GM18868 (cell line): ENCODE measurements around the gene METTL6.
"Not testable (repeated sequence)": the region's sequence is repeated elsewhere in the genome, so short reads cannot be mapped to it uniquely, and the experiment has no call there.

Experiments
- ATAC-seq: cut with Tn5 transposase; IDR thresholded peaks from one replicate; pipeline ENCODE4 v1.9.1; 2021; ENCODE audit warnings: mild to moderate bottlenecking, moderate library complexity; ENCODE audit not compliant: unreplicated experiment

METTL6 gene

DNA sequence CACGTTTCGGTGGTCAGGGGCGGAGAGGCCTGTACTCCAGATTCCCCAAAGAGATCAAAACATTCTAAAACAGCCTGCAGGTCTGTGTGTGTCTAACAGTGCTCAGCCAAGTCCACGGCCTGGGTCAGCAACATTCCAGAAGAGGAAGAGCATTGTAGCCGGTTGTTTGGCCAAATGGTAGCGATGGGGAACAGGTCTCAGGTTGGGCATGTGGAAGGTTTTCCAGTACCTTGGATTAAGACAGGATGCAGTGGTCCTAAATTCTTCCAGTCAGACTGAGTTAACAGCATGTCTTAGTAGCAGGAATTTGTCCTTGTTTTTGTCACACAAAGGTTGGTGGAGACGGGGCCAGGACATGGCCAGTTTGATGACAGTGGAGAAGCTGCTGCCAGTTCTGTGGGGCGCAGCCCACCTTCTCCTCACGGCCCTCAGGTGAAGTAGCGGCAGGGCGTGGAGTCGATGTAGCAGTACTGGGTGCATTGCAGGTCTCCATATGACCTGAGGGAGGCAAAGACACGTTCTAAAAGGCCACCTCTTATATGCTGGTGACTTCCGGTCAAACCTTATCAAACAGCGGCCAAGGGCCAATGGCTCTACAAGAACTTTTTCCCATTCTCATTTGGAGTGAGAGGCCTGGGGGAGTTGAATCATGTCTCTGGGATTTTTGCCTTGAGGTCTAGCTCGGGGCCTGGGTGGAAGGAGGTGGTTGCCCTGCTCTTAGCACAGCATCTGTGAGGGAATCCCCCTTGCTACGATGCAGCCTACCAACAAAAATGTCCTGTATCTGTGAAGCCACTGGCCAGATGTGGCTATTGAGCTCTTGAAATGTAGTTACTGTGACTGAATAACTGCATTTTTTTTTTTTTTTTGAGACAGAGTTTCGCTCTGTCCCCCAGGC, 24.1 kb upstream of the METTL6 start:
- ATAC-seq: no peak

DNA sequence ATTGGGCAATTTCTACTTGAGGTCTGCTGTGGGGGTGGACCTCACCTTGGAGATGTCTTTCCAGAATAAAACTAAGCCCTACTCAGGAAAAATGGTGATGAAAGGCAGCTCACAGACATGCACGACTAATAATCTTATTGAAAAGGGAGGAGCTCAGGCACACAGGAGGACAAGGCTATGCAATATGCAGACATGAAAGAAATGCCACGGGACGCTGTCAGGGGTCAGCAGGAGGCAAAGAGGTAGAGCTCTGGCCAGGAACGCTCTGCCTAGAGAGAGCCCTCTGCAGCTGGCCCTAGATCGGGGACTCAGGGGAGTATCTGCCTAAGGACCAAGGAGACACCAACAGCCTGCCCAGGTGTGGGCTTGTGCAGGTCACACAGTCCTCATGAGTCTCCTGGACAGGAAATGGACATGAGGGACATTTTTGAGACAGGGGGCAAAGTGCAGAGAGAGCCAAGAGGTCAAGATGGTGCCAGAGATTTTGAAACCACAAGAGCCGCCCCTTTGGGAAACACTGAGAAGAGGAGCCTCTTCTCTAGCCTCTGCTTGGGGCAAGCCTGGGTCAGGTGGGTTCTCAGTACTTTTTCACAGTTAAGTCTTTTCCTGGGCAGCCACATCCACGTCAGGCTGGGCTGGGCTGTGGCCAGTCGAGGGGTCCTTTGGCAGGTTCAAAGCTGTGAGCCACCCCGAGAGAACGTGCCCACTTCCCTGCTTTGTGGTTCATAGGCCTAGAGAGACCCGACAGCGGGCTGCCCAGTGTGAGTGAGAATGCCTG, 23.3 kb upstream of the METTL6 start:
- ATAC-seq: no peak

DNA sequence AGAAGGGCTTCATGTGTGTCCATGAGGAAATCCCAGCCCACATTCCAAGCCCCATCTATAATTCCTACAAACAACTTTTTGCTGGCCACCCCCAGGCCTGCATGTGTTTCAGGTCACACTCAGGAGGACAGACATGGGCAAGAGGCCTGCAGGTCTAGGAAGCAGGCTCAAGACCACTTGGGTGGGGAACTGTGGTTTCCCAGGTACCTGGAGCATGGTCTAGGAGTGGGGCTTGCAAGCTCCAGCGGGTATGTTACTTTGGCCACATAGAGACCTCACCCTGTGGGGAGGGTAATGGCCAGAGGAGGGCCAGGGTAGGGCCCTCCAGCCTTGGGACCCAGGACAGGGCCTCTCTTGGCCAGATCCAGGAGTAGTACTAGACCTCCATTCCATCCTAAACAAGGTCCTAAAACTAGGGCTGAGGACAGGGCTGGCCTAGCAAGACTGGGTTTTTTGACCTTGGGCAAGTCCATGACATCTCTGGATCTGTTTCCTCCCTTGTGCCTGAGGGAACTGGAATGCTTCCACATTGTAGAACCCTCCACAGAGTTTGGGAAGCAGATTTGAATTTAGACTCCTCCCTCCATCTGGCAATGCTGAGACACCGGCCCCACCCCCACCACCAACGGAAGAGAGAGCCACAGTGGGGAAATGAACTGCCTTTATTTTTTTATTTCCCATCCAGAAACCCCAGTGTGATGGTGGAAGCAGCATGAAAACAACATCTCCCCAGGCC, 22.3 kb upstream of the METTL6 start:
- no peak for ATAC-seq

DNA sequence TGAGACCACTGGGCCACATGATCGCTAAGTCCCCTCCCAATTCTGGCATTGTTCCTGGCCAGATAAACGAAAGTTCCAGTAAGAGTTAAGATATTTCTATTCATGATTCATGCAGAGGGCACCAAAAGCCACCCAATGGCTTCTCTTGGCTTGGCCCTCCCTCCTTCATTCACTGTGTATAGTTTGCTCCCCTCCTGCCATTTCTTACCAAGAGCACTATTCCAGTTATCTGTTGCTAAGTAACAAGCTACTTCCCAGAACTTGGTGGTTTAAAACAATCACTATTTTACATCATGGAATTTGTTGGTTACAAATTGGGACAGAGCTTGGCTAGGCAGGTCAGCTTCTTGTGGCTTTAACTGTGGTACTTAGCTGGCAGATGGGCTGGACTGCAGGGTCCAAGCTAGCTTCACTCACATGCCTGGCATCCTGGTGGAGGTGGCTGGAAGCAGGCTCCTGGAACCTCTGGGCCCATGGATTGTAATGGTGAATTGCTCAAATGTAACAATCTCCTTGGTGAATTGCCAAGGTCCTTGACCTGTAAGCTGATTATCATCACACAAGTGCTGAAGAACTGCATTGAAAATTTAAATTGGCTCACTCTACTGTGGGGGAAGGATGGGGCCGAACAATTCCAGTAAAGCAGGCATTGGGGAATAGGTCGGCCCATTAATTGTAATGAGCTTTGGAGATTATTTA, 16.6 kb upstream of the METTL6 start:
- ATAC-seq: no peak

DNA sequence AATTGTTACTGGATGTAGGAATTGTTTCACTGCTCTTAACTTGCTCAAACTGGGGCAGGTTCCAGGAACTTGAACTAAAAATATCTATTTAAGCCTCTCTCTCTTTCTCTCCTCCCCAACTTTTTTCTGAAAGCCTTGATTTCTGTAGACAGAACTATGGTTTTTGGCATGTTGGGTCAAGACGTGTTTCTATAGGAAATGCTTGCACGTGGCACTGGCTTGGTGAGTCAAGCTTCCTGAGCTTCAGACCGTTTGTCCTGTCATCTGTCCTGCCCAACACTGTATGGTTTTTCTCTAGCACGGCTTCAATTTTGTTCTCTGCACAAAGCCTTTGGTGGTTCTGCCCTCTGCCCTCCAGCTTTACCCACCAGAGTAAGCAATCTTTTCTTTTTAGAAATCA, 13.5 kb upstream of the METTL6 start:
- no peak for ATAC-seq

DNA sequence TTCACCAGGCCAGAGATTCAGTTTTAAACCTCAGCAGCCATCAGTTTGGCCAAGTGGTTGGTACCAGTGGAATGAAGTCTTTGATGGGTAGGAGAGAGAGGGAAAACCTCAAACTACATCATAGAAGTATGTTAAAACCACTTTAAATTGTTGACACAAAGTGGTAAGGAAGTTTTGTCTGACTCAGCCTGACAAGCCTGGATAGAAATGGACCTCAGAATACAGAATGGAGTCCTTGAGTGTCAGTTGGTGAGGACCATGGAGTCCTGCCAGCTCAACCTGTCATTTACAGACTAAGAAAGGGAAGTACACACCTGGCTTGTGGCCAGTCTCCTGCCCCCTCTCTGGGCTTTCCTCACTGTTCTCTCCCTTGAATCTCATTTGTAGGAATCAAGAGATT, 12.1 kb upstream of the METTL6 start:
- ATAC-seq: no peak

DNA sequence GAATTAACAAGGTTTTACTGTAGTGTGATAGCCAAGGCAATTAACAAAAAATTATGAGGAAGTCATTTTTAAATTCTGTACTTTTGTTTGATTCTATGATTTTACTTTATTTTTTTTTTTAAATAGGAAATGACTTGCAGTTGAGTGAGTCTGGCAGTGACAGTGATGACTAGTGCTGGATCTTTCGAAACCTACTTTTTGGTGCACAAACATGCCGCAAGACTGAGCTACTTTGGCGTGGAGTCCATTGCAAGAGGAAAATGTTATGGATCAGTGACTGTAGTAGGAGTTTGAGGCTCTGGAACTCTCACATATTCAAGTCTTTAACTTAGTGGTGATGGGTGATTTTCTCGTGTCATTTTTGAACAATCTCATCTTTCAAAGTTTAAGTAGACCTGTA, 11.6 kb upstream of the METTL6 start:
- ATAC-seq: no peak

DNA sequence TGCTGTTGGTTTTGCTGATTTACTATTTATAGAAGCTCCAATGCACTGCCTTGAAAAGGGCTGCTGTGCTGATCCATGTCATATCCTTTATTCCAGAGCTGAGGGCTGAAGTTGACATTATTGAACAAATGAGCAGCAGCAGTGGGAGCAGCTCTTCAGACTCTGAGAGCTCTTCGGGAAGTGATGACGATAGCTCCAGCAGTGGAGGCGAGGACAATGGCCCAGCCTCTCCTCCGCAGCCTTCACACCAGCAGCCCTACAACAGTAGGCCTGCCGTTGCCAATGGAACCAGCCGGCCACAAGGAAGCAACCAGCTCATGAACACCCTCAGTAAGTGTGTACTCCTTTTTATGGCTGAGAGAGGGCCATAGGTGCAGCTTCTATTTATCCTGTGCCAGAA, 8.9 kb upstream of the METTL6 start:
- no peak for ATAC-seq

DNA sequence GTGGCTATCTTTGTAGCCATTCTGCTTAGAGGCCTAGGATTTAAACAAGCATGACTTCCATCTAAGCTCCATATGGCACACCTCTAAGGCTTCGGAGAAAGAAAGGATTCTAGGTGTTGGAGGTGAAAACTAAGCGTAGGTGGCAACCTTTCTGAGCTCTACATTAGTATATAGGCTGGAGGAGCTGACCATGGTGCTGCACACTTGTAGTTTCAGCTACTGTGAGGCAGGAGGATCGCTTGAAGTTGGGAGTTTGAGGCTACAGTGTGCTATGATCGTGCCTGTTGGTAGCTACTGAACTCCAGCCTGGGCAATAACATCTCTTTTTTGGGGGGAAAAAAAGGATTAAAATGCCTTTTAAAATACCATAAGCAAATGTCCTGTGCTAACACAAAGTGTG, 7.4 kb upstream of the METTL6 start:
- ATAC-seq: no peak

DNA sequence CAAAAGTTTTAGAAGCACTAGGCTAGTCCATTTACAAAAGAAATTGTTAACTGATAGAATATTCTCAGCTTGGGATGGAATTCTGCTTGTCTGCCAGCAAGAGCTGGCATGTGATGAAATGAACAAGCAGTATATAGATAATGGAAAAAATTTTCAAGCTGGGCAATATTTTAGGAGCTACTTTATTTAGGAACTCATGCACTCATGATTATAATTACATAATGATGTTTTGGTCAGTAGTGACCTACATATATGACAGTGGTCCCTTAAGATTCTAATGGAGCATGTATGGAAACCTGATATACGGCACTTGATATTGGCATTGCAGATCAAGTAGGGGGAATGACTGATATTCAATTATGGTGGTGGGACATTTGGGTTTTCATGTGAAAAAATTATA, 6.2 kb upstream of the METTL6 start:
- no peak for ATAC-seq

DNA sequence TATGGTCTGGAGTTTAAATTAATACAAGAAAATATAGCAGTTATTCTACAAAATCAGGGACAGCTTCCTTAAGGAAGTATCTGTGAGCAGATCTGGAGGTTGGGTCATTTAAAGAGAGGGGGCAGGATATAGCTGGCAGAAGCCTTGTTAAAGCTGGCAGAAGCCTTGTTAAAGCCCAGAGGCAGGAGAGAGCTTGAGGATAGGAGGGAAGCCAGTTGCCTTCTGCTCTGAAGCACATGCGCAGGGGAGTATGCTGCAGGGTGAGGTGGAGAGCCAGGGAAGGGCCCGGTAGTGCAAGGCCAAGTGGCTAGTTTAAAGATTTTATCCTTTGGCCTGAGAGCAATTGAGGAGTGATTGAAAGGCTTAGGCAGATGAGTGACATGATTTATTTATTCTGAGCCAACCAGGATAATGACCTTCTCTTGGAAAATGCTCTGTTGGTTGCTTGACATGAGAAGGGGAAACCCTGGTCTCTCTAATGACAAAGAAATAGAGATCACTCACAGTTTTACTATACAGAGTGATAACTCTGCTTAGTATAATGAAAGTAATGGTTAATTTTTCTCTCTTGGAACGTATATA, 4.0 kb upstream of the METTL6 start:
- ATAC-seq: no peak

DNA sequence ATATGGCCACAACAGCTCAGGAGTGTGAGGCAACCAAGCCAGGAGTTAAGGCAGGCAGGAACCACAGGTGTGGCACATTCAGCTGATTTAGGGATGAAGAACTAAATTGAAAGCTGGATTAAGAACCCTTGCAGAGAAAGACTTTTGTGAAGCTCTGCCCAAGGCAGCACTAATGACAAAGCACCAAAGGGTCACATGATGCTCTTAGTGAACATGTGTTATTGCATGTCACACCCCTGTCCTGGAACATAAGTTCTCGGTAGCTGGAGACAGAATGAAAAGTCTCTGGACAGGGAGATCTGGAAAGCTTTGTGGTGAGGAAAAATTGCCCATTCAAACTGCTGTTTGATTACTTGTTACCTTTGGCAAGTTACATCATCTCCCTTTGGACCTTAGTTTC, 3.3 kb upstream of the METTL6 start:
- no peak for ATAC-seq

DNA sequence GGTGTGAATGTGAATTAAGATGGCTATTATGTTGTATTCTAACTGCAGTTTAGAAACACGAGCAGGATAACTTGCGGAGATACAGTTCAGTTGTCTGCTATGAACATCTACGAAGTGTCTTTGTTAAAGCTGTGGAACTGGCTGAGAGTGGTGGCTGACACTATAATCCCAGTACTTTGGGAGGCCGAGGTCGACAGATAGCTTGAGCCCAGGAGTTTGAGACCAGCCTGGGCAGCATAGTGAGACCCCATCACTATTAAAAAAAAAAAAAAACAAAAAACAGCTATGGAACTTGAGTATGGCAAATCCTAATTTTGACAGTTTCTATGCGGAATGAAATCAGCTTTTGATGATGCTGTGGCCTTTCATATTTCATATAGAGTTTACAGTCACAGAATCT, 1.7 kb upstream of the METTL6 start:
- ATAC-seq: no peak

DNA sequence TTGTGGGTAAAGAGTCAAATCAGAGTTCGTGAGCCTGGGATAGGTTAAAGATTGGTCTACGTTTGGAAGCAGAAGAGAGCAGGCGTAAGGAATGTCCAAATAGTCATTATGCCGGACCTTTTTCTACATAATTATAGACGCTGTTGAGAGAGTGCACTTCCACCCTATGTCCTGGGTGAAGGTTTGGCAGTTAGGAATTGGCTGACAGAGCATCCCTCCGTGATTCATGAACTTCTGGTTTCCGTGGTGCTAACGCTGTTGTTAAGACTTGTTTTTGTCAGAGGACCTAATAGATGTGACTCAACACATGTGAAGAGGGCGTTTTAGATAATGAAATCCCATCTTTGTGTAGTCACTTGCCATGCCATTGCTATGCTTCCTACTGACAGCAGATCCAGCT, 1.2 kb upstream of the METTL6 start:
- no peak for ATAC-seq

DNA sequence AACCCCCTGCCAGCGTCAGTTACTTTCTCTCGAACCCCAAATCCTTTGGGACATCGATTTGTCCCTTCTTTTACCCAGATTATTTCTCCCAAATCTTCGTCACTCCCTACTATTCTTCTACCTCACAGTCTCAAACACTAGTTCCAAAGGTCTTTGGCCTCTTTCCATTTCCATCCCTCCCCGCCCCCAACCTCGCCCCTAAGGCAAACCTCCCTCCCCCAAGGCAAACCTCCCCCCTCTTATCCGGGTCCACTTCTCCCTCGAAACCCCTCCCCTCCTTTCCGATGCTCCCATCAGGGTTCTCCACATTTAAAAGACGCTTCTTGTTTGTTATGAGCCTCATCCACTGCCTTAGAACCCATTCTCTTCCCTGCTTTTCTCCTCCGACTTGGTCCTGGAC, 637 bp upstream of the METTL6 start:
- ATAC-seq: no peak

DNA sequence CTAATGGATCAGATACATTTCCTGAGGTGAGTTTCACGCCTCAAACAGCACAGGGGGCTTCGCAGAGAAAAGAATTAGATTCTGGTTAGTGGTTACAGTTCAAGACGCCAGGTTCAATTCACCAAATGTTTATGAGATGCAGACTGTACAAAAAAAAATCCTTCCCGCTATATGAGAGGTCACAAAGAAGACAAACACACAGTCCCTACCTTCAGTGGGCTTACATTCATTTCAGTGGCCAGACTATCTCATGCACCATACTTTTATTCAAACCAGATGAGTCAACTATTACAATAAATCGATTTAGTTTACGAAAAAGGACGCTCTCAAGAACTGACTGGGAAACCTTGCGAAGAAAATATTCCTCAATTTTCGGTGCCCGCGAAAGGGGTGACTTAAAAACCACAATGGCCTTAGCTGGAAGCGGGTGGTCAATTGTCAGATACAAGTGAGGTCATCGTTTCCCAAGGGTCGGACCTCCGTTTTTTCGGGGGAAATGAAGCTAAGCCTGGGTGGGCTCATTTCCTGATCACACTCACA, 695 bp downstream of the METTL6 start:
- ATAC-seq: no peak

DNA sequence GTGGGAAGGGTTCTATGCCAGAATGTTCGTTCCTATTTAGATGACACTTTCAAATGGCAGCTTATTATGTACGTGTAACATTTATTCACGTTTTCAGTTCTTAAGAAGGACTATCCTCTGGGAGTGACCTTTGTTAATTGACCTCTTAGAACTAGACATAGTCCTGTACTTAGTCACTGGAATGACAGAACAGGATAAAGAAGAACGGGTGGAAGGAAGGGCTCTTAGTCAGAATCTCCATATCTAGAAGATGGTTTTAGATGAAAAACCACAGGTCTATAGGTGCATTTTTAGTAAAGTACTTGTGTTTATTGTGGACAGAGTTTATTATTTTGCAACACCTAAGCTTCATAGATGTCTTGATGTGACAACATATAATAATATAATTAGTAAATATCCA, 6.5 kb downstream of the METTL6 start:
- no peak for ATAC-seq

DNA sequence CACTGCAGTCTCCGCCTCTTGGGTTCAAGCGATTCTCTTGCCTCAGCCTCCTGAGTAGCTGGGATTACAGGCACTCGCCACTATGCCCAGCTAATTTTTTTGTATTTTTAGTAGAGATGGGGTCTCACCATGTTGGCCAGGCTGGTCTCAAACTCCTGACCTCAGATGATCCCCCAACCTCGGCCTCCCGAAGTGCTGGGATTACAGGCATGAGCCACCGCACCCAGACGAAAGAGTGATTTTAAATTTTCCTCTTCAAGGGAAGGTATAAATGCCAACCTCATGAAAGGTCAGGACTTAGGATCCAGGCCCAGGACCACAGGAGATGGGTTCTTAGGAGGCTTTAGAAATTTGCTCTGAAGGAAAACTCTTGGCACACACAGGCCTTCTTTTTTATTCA, 16.4 kb downstream of the METTL6 start:
- not testable (repeated sequence) for ATAC-seq

DNA sequence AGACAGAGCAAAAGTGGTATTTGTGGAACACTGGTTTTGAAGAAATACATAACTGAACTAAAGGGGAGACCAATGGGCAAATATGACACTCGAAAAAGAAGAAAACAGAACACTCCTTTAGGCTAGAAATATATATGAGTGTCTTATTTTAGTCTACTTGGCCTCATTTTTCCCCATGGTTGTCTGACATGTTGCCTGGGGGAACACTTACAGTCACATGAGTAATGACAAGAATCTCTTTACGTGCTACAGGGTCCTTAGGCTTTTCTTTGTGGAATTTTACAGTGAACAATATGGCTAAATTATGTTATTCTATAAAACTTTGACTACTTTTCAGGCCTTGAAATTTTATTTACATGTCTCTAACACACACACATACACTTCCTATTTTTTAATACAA, 17.6 kb downstream of the METTL6 start:
- no peak for ATAC-seq

DNA sequence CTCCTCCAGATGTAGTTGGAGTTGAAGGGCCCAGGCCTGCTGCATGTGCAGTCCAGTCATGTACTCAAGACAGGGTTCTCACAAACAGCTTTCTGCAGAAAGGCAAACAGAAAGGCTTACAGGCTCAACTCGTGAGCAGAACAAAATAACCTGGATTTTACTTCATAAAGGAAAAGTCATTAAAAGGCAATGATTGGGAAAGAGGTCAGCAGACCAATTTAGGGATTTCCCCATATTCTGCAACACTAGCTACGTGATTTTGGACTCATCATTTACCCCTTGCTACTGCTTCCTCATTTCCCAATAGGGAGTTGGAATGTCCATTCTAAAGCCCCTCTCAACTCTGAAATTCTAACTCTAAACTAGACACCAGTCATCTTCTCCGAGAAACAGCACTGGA, 18.1 kb downstream of the METTL6 start:
- no peak for ATAC-seq
